GM12892 (cell line): ENCODE data around the gene ALG6.

Experiments
- POLR2A ChIP-seq: IDR thresholded peaks from 2 replicates; pipeline ENCODE4 v1.6.1; 2011; ENCODE audit warnings: low read depth, low read length, control low read depth
- POLR2AphosphoS5 ChIP-seq: IDR thresholded peaks from 2 replicates; pipeline ENCODE4 v1.6.1; 2011; ENCODE audit warnings: low read depth, low read length, control low read depth
- TAF1 ChIP-seq: IDR thresholded peaks from 2 replicates; pipeline ENCODE4 v1.6.1; 2011; ENCODE audit warnings: low read depth, mild to moderate bottlenecking, control low read depth, low read length, borderline replicate concordance

DNA sequence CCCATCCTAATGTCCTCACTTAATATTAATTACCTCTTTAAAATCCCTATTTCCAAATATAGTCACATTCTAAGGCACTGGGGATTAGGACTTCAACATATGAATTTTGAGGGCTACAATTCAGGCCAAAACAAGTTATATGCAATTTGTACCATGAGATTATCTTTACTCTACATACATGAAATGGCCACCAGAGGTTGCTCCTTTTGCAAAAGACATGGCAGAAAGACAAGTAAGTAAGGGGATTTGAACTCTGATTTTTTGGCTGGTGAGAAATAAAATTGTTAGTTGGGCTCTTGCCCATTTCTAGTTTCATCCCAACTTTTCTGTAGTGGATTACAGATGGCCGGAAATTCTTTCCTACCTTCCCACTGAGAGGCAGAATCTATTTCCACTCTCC, 4.8 kb upstream of the ALG6 start:
- TF ChIP-seq TAF1 (no peak), POLR2A (no peak), POLR2AphosphoS5 (no peak)
